GM18951 (cell line): ENCODE data around the gene NOBOX.
"Not testable (repeated sequence)": the region's sequence is repeated elsewhere in the genome, so short reads cannot be mapped to it uniquely, and the experiment has no call there.

ENCODE experiments used
- POLR2A ChIP-seq: IDR thresholded peaks from 4 replicates; pipeline ENCODE4 v1.6.1; 2011; ENCODE audit warnings: mild to moderate bottlenecking; ENCODE audit not compliant: insufficient read length, insufficient read depth; ENCODE audit errors: extremely low read depth
- in situ Hi-C: fragments of 300-500 bp; cut with MboI; formaldehyde crosslinking; loops from one replicate; pipeline ENCODE4 v1.12.0; 2022; ENCODE audit warnings: low sequenced_read_pairs, mixed read lengths, inconsistent platforms; ENCODE audit not compliant: unreplicated experiment

Gene NOBOX

GRCh38 chr7:144384555-144385245 lies 18.8 kb downstream of the NOBOX start:
- in situ Hi-C loops, result loop anchor here (25.0 kb wide), 2 partner anchors 97 to 172 kb away; no protein-coding TSS in a partner anchor
- no peak for TF ChIP-seq POLR2A

DNA sequence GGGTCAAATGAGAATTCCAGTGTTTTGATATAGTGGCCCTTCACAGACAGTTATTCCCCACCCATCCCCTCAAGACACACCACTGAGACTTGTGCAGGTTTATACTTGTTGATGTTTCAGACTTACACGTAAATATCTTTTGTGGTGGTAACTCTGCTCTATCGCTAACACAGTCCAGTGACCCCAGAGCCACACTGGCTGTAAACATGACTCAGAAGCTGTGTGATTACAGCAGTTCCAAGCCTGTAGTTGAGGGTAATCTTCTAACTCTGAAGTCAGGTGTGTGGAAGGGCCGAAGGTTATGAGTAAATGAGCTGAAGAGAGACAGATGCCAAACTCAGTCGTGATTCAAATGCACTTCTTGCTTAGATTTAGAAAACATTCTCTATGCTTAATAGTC lies 19.4 kb downstream of the NOBOX start:
- TF ChIP-seq POLR2A, result no peak
- in situ Hi-C loops, result loop anchor here (25.0 kb wide), 2 partner anchors 97 to 172 kb away; no protein-coding TSS in a partner anchor

- no peak for TF ChIP-seq POLR2A
- in situ Hi-C loops, result loop anchor here (25.0 kb wide), 2 partner anchors 93 to 168 kb away; no protein-coding TSS in a partner anchor
These were observed 23.6 kb downstream of the NOBOX start for GRCh38 chr7:144379776-144380384.

DNA sequence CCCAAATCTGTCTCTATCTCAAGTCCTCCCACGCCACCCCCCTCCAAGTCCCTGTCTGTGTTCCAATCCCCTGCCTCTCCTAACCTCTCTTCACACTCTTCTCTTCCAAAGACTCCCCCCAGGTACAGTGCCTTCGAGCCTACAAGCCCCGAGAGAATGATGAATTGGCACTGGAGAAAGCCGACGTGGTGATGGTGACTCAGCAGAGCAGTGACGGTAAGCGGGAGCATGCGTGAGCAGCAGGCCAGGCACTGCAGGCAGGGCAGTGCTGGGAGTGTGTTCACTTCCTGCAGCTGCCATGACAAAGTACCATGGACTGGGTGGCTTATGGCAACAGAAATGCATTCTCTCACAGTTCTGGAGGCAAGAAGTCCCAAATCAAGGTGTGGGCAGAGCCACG lies 24.8 kb downstream of the NOBOX start:
- in situ Hi-C loops, result loop anchor here (25.0 kb wide), 2 partner anchors 91 to 166 kb away; no protein-coding TSS in a partner anchor
- no peak for TF ChIP-seq POLR2A

GRCh38 chr7:144369221-144369620 lies 34.3 kb downstream of the NOBOX start:
- in situ Hi-C loops, result not testable (repeated sequence)

GRCh38 chr7:144367250-144367649 lies 36.2 kb downstream of the NOBOX start:
- in situ Hi-C loops, result not testable (repeated sequence)

GRCh38 chr7:144365523-144365922 lies 38.0 kb downstream of the NOBOX start:
- in situ Hi-C loops, result not testable (repeated sequence)

GRCh38 chr7:144362061-144362460 lies 41.4 kb downstream of the NOBOX start:
- in situ Hi-C loops, result not testable (repeated sequence)

GRCh38 chr7:144356860-144357259 lies 46.6 kb downstream of the NOBOX start:
- in situ Hi-C loops, result not testable (repeated sequence)

DNA sequence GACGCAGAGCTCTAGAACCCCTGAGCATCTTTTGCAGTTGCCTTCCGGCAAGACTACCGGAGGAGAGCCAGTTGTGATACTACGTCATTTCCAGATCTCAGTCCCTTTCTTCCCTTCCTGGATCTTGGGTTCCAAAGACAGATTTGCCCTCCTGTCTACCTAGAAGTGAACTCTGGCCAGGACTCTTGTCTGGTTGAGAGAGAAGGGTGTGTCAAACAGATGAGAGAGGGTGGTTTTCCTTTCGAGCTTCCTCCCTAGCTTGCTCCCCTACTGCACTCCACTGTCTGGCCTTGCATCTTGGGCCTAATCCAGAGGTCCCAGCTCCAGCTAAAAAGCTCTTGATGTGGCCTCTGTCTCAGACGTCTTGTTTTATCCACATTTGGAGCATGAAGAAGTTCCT lies 47.3 kb downstream of the NOBOX start:
- in situ Hi-C loops, result not testable (repeated sequence)

DNA sequence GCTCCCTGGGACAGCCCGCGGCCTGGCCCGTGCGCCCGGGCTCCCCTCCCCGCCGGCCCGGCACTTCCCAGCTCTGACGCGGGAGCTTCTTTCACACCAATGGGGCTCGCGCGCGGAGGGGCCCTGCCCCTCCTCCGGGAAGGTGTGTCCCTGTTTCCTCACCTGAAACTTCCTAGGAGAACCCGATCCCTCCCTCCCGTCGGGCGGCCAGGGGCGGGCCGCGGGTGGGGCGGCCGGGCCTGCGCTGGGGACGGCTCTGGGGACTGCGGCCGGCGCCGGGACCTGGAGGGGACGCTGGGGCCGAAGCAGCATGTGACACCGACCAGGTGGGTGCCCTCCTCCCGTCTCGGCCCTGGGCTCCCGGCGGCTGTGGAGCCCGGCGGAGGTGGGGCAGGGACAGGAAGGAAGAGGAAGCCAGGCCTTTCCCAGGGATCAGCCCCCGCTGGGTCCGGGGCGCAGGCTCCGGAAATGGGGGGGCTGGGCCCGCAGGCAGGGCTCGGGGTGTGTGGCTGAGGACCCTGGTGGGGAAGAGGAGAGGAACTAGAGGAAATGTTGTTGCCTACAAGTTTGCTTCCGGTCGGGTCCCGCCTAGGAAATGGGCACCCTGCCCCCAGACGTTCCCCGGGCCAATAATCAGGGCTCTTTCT lies 48.2 kb downstream of the NOBOX start, which contains the start of gene ARHGEF5:
Gene ARHGEF5 (plus strand): TSS at position 227 of the 647 bp plus-strand sequence. CDS start 7,268 bp downstream, outside the sequence.
- in situ Hi-C loops, result not testable (repeated sequence)

- in situ Hi-C loops, result not testable (repeated sequence)
These were observed 51.8 kb downstream of the NOBOX start for GRCh38 chr7:144351667-144352066.

DNA sequence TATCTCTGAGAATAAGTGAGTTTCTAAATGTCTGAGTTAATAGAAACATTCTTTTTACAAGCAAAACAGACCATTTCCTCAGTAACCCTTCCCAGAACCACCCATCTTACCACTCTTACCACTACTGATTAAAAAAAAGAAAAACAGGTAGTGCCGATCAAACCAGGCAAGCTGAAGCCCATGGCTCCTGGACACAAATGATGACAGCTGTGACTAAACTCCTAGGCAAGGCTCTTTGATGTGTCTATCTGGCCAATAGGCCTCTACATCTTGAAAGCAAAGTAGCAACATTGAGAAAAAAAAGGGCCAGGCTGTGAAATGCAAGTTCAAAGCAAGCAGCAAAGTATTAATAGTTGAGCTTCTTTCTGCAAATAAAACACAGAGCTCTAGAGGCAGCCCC lies 54.9 kb downstream of the NOBOX start:
- in situ Hi-C loops, result not testable (repeated sequence)
